Measurements from ENCODE around the gene IGLL5. TPM values are rescaled to one million over a fixed set of nuclear protein-coding genes. Genes with fewer than 3 reads are reported as not detected.

IGLL5 gene
- total and polyA plus RNA-seq, 2 of the 13 experiments (the other 11 are each of a cell fraction or from before 2014, with no cell fraction given), result not detected

- Histone ChIP-seq H2AFZ (ENCODE audit: low read length) (no peak overlapping the region), H3K9ac (ENCODE audit: insufficient read depth, low read depth, low read length) (no peak overlapping the region), H4K20me1 (ENCODE audit: insufficient read depth, low read length) (no peaks in the 10 kb centered on the region), H3K36me3 (replicated peaks in 1 of 2; ENCODE audit: control insufficient read depth in 1 of 2, insufficient read depth in 2 of 2, low read length in 2 of 2) (no peaks in the 10 kb centered on the region), H3K4me3 (replicated peaks in 1 of 3; ENCODE audit: insufficient read depth in 1 of 3, low read depth in 2 of 3, low read length in 3 of 3) (no peak overlapping the region), H3K9me3 (ENCODE audit: low read length) (no peaks in the 10 kb centered on the region), H3K27me3 (ENCODE audit: control insufficient read depth in 1 of 2, insufficient read depth in 2 of 2, low read length in 2 of 2) (peaks cover 2 to 15% of the 10 kb centered on the region in 2 experiments; a peak in 4 of 5 replicates), H3K27ac (ENCODE audit: extremely low read length, insufficient read depth, low read length) (no peak overlapping the region), H3K4me2 (ENCODE audit: low read depth, low read length) (no peak overlapping the region), H3K79me2 (ENCODE audit: insufficient read depth, low read length) (no peaks in the 10 kb centered on the region), H3K4me1 (ENCODE audit: insufficient read depth, low read length) (no peaks in the 10 kb centered on the region)
- CTCF ChIA-PET (ENCODE audit: low intra/inter-chr PET ratio, low total read pairs), result no interaction called here
- DNase-seq (ENCODE audit: low spot score) (no peak), ATAC-seq (no peak), FAIRE-seq (no peak)
- WGBS (ENCODE audit: low lambda C conversion rate), result 0% methylated on average over 4 of the region's 4 CpGs
- in situ Hi-C loops (cut with HindIII; ENCODE audit: extremely low pct_ligation_motif_present, low pct_unique_long_range_greater_than_20kb), result loop anchor here (10.0 kb wide), 1 partner anchor 132 kb away; no protein-coding TSS in a partner anchor
- TF ChIP-seq ZNF362 (CRISPR knock-in tag; IDR thresholded peaks at IDR 0.05; ENCODE audit: borderline replicate concordance), result no peak
- BruUV-seq (replicated peaks), result no TSS peak
- POLR2A ChIA-PET, result no interaction called here
- intact Hi-C loops (cut with micrococcal nuclease; ENCODE audit: unreplicated experiment), result no loop called here
Measured at GRCh38 chr22:22886546-22886945, 1.1 kb upstream of the IGLL5 start.

GRCh38 chr22:22888571-22889353 lies 1.1 kb downstream of the IGLL5 start:
- FAIRE-seq (no peak), ATAC-seq (no peak), DNase-seq (ENCODE audit: low spot score) (no peak)
- Histone ChIP-seq H3K4me1 (ENCODE audit: insufficient read depth, low read length) (no peaks in the 10 kb centered on the region), H3K27ac (ENCODE audit: extremely low read length, insufficient read depth, low read length) (no peak overlapping the region), H2AFZ (ENCODE audit: low read length) (no peak overlapping the region), H3K4me3 (replicated peaks in 1 of 3; ENCODE audit: insufficient read depth in 1 of 3, low read depth in 2 of 3, low read length in 3 of 3) (no peak overlapping the region), H3K9ac (ENCODE audit: insufficient read depth, low read depth, low read length) (no peak overlapping the region), H3K9me3 (ENCODE audit: low read length) (no peaks in the 10 kb centered on the region), H3K27me3 (ENCODE audit: control insufficient read depth in 1 of 2, insufficient read depth in 2 of 2, low read length in 2 of 2) (peaks cover 2 to 25% of the 10 kb centered on the region in 2 experiments; a peak in 4 of 5 replicates), H3K79me2 (ENCODE audit: insufficient read depth, low read length) (no peaks in the 10 kb centered on the region), H3K4me2 (ENCODE audit: low read depth, low read length) (no peak overlapping the region), H3K36me3 (replicated peaks in 1 of 2; ENCODE audit: control insufficient read depth in 1 of 2, insufficient read depth in 2 of 2, low read length in 2 of 2) (no peaks in the 10 kb centered on the region), H4K20me1 (ENCODE audit: insufficient read depth, low read length) (no peaks in the 10 kb centered on the region)
- in situ Hi-C loops (cut with HindIII; ENCODE audit: extremely low pct_ligation_motif_present, low pct_unique_long_range_greater_than_20kb) (loop anchor here (10.0 kb wide), 1 partner anchor 134 kb away; no protein-coding TSS in a partner anchor), intact Hi-C loops (cut with micrococcal nuclease; ENCODE audit: unreplicated experiment) (no loop called here)
- no TSS peak for BruUV-seq (replicated peaks)
- 3% methylated on average over 13 of the region's 13 CpGs for WGBS (ENCODE audit: low lambda C conversion rate)
- TF ChIP-seq ZNF333 (CRISPR knock-in tag; IDR thresholded peaks at IDR 0.05; ENCODE audit: borderline replicate concordance), result no peak
- TF ChIP-seq ZNF792 (CRISPR knock-in tag; IDR thresholded peaks at IDR 0.05), result no peak
- TF ChIP-seq ZNF816 (CRISPR knock-in tag; IDR thresholded peaks at IDR 0.05; ENCODE audit: borderline replicate concordance), result no peak
- no peak for TF ChIP-seq ZNF781 (CRISPR knock-in tag; IDR thresholded peaks at IDR 0.05; ENCODE audit: borderline replicate concordance, not compliant biosample characterization)
- no peak for TF ChIP-seq NFKB2 (CRISPR knock-in tag; IDR thresholded peaks at IDR 0.05; ENCODE audit: borderline replicate concordance)
- no peak for TF ChIP-seq ZFP36 (IDR thresholded peaks at IDR 0.05; ENCODE audit: borderline replicate concordance, low read depth, low read length, partially characterized antibody)
- POLR2A ChIA-PET, result no interaction called here
- CTCF ChIA-PET (ENCODE audit: low intra/inter-chr PET ratio, low total read pairs), result no interaction called here
